K562 (cell line): ENCODE data around the gene KAZN. TPM values are rescaled to one million over a fixed set of nuclear protein-coding genes. Genes with fewer than 3 reads are reported as not detected.

ENCODE experiments used
- ATAC-seq: fragments of 200-7000 bp; cut with Tn5 transposase; 3 replicates; pipeline ENCODE4 v1.9.1; 2020; ENCODE audit warnings: moderate library complexity
- BruUV-seq: library from RNA; stranded (reverse); fragments of 400-500 nt; replicated peaks from 2 replicates; lab custom pipeline; 2021; lab: Mats Ljungman, UMichigan
- CTCF ChIA-PET: fragments of 300-600 bp; formaldehyde crosslinking; extraction: SDS; loops from one replicate; lab custom pipeline; 2021; ENCODE audit warnings: low intra/inter-chr PET ratio; lab: Yijun Ruan, JAX
- POLR2A ChIA-PET: fragments of 300-600, 350-650 bp; sonication (Branson Sonifier 250); formaldehyde crosslinking; extraction: SDS; loops from one replicate; lab custom pipeline; 2021; ENCODE audit warnings: antibody characterized with exemption, inconsistent platforms; lab: Yijun Ruan, JAX
- DNase-seq, 4 experiments: peaks; one replicate each; pipeline versions ENCODE4 v3.0.0 to v3.0.0-alpha.2; 2011 to 2018; ENCODE audit warnings: low spot score in 3 of 4, mixed read lengths in 3 of 4; ENCODE audit errors: extremely low read depth in 1 of 4
- FAIRE-seq: peaks from 2 replicates; lab custom pipeline; 2011; peaks lifted over from hg19 to GRCh38; lab: Jason Lieb, UNC
- H2AFZ ChIP-seq: 2 replicates; pipeline ENCODE4 v1.6.0; 2011; ENCODE audit warnings: low read depth, low read length, control low read depth, inconsistent platforms
- H3K27ac ChIP-seq: fragments of 200-600 bp; 3 replicates; pipeline ENCODE4 v1.8.0; 2011; ENCODE audit warnings: low read depth, mild to moderate bottlenecking, control low read depth, inconsistent platforms, low read length, moderate library complexity, mixed read lengths; ENCODE audit errors: extremely low read depth
- H3K27me3 ChIP-seq, 2 experiments: fragments of 300-600 bp in 1 of 2; 2 replicates in 1 of 2; 3 replicates in 1 of 2; pipeline versions ENCODE4 v1.6.0 to v1.8.0; 2011; ENCODE audit warnings: inconsistent platforms in 2 of 2, low read length in 2 of 2, mild to moderate bottlenecking in 1 of 2, mixed read lengths in 1 of 2, moderate library complexity in 1 of 2; ENCODE audit not compliant: control insufficient read depth in 2 of 2, insufficient read depth in 2 of 2
- H3K36me3 ChIP-seq: fragments of 300-600 bp; 3 replicates; pipeline ENCODE4 v1.8.0; 2011; ENCODE audit warnings: mild to moderate bottlenecking, low read length, inconsistent platforms; ENCODE audit not compliant: control insufficient read depth, insufficient read depth
- H3K4me1 ChIP-seq, 2 experiments: fragments of 200-600 bp in 1 of 2; replicated peaks in 1 of 2; 2 replicates in 1 of 2; 3 replicates in 1 of 2; pipeline versions ENCODE4 v1.5.1 to v1.8.0; 2011; ENCODE audit warnings: inconsistent platforms in 2 of 2, low read length in 2 of 2, mild to moderate bottlenecking in 1 of 2, mixed read lengths in 1 of 2, moderate library complexity in 1 of 2; ENCODE audit not compliant: control insufficient read depth in 2 of 2, insufficient read depth in 2 of 2
- H3K4me2 ChIP-seq: 2 replicates; pipeline ENCODE4 v1.6.1; 2011; ENCODE audit warnings: low read length, control low read depth, inconsistent platforms, mixed read lengths; ENCODE audit not compliant: insufficient read depth
- H3K4me3 ChIP-seq: fragments of 200-600 bp; sonication (generic), shearing (Covaris generic); 2 replicates; pipeline ENCODE4 v1.5.1; 2016; ENCODE audit warnings: control low read depth, inconsistent platforms
- H3K79me2 ChIP-seq: fragments of 200-600 bp; 3 replicates; pipeline ENCODE4 v1.8.0; 2011; ENCODE audit warnings: low read length, inconsistent platforms; ENCODE audit not compliant: control insufficient read depth, insufficient read depth
- H3K9ac ChIP-seq, 2 experiments: 2 replicates each; pipeline versions ENCODE4 v1.6.0 to v1.6.1; 2011; ENCODE audit warnings: low read depth in 2 of 2, low read length in 2 of 2, control low read depth in 1 of 2, inconsistent platforms in 1 of 2, mild to moderate bottlenecking in 1 of 2, mixed read lengths in 1 of 2; ENCODE audit not compliant: insufficient read depth in 1 of 2
- H3K9me1 ChIP-seq: one replicate; pipeline ENCODE4 v1.6.0; 2011; ENCODE audit warnings: inconsistent platforms, mild to moderate bottlenecking, low read length, moderate library complexity; ENCODE audit not compliant: control insufficient read depth, insufficient read depth
- H3K9me3 ChIP-seq: replicated peaks from 2 replicates; pipeline ENCODE4 v1.5.1; 2011; ENCODE audit warnings: low read depth, low read length, inconsistent platforms; ENCODE audit not compliant: control insufficient read depth, insufficient read depth
- H4K20me1 ChIP-seq: replicated peaks from 2 replicates; pipeline ENCODE4 v1.6.1; 2011; ENCODE audit warnings: low read length, inconsistent platforms, mixed read lengths; ENCODE audit not compliant: control insufficient read depth, insufficient read depth
- ZNF263 ChIP-seq: sonication (generic); formaldehyde crosslinking; IDR thresholded peaks from 2 replicates; pipeline ENCODE4 v1.8.0; 2022; ENCODE audit warnings: mild to moderate bottlenecking, missing genetic modification reagents, borderline replicate concordance
- WGBS: fragments of 100-300 bp; shearing (Covaris generic); methylation state at CpG from one replicate; pipeline ENCODE4 v1.1.6; 2016; ENCODE audit warnings: low coverage, mixed read lengths; ENCODE audit not compliant: insufficient coverage; ENCODE audit errors: missing lambda C conversion rate; 5-methylcytosine and 5-hydroxymethylcytosine counted together
- in situ Hi-C: fragments of 300-500 bp; cut with MboI; formaldehyde crosslinking; loops from 4 replicates; pipeline ENCODE4 v1.15.0; 2018; ENCODE audit warnings: inconsistent platforms, mixed read lengths
- intact Hi-C: fragments of 100-400 bp; cut with micrococcal nuclease; formaldehyde crosslinking; loops from 2 replicates; pipeline ENCODE4 v1.14.2; 2022
- polyA plus RNA-seq, 8 experiments: library from polyadenylated mRNA; depleted of rRNA in 4 of 8; stranded (reverse) in 5 of 8; unstranded in 3 of 8; fragments of >200 nt; fragmentation: Nextera tagmentation in 2 of 8; fragmentation: Illumina TruSeq in 1 of 8; extraction: Ambion mirVana in 2 of 8; extraction: Trizol in 1 of 8; gene quantifications; 2 replicates each; pipeline versions ENCODE4 v1.2.1 to v1.2.3, GENCODE V29; 2011 to 2014; ENCODE audit warnings: inconsistent platforms in 1 of 8, missing spikeins in 1 of 8
- total RNA-seq, 7 experiments: library from RNA; depleted of rRNA in 6 of 7; stranded (reverse); fragments of >200 nt in 6 of 7; fragmentation: Illumina TruSeq in 2 of 7; extraction: Trizol in 2 of 7; gene quantifications; 2 replicates each; pipeline versions ENCODE4 v1.2.1 to v1.2.3, GENCODE V29; 2011 to 2021; ENCODE audit warnings: low replicate concordance in 1 of 7
- TF ChIP-seq, protein P1 (sequence below), 2 experiments: IDR thresholded peaks; 2 replicates each; pipeline ENCODE4 v1.6.1; 2012; ENCODE audit warnings: improper control_type of control experiment in 2 of 2, low read depth in 2 of 2, low read length in 2 of 2, borderline replicate concordance in 1 of 2
- TF ChIP-seq, protein P2 (sequence below): fragments of 450-650 bp; IDR thresholded peaks from 2 replicates; pipeline ENCODE4 v1.6.1; 2016; ENCODE audit warnings: mild to moderate bottlenecking, moderate library complexity

KAZN gene
- total and polyA plus RNA-seq, 9 of the 15 experiments (the other 6 are each of a cell fraction or from before 2014, with no cell fraction given), result 2.1 to 21.6 (median 5.4) TPM

DNA sequence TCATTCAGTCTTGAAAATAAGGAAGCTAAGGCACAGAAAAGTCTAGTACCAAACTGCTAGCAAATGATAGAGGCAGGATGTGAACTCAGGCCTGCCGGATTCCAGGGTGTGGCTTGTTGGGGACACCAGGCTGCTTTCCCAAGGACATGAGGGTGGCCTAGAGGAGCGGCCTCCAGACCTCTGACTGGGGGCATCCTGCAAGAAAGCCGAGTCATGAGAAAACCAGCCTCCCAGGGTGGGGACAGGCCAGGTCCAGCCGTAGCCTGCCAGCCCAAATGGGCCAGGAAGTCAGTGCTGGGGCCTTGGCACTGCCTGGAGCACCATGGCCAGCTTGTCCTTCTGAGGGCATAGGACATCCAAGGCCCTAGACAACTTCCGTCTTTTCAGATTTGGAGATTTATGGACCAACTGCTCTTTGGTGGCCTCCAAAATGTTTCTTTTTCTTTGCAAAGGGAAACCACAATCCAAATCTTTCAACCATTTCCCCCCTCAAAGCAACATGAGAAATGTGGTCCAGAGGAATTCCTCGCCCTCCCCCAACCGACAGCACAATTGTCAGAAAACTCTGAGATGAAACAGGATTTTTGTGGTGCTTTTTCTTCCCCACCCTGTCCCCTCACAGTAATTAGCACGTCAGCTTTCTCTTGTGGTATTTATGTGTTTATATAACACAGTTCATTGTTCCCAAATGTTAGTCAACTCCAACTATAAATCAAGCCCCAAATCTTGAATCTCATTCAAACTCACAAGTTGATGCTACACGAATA is 212.3 kb downstream of the KAZN start:
- Histone ChIP-seq H3K9me3 (peaks cover 20% of the 10 kb centered on the region), H4K20me1 (no peaks in the 10 kb centered on the region), H2AFZ (no peak overlapping the region), H3K27me3 (no peaks in the 10 kb centered on the region; a peak in 1 of 5 replicates), H3K79me2 (no peaks in the 10 kb centered on the region), H3K36me3 (no peaks in the 10 kb centered on the region; the same call in 2 of the 3 replicates), H3K9me1 (no peaks in the 10 kb centered on the region), H3K9ac (peak overlapping the region in 1 of 2 experiments; percentile 61; a peak in 2 of 4 replicates), H3K4me1 (peaks cover 0 to 4% of the 10 kb centered on the region in 2 experiments; a peak in 2 of 5 replicates), H3K27ac (no peak overlapping the region), H3K4me3 (no peak overlapping the region), H3K4me2 (no peak overlapping the region)
- ChIA-PET CTCF (no interaction called here), POLR2A (no interaction called here)
- in situ Hi-C loops, result no loop called here
- DNase-seq, result no peak
- BruUV-seq, result no TSS peak
- FAIRE-seq, result no peak
- 33% methylated on average over 9 of the region's 9 CpGs for WGBS
- intact Hi-C loops, result no loop called here
- ATAC-seq, result no peak; the same call in 2 of the 3 replicates
- TF ChIP-seq, protein P1, sequence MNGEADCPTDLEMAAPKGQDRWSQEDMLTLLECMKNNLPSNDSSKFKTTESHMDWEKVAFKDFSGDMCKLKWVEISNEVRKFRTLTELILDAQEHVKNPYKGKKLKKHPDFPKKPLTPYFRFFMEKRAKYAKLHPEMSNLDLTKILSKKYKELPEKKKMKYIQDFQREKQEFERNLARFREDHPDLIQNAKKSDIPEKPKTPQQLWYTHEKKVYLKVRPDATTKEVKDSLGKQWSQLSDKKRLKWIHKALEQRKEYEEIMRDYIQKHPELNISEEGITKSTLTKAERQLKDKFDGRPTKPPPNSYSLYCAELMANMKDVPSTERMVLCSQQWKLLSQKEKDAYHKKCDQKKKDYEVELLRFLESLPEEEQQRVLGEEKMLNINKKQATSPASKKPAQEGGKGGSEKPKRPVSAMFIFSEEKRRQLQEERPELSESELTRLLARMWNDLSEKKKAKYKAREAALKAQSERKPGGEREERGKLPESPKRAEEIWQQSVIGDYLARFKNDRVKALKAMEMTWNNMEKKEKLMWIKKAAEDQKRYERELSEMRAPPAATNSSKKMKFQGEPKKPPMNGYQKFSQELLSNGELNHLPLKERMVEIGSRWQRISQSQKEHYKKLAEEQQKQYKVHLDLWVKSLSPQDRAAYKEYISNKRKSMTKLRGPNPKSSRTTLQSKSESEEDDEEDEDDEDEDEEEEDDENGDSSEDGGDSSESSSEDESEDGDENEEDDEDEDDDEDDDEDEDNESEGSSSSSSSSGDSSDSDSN (IDR thresholded peaks at IDR 0.05; ENCODE audit: borderline replicate concordance in 1 of 2, low read depth in 2 of 2, low read length in 2 of 2), result no peak
- TF ChIP-seq ZNF263 (CRISPR knock-in tag), result no peak
- TF ChIP-seq, protein P2, sequence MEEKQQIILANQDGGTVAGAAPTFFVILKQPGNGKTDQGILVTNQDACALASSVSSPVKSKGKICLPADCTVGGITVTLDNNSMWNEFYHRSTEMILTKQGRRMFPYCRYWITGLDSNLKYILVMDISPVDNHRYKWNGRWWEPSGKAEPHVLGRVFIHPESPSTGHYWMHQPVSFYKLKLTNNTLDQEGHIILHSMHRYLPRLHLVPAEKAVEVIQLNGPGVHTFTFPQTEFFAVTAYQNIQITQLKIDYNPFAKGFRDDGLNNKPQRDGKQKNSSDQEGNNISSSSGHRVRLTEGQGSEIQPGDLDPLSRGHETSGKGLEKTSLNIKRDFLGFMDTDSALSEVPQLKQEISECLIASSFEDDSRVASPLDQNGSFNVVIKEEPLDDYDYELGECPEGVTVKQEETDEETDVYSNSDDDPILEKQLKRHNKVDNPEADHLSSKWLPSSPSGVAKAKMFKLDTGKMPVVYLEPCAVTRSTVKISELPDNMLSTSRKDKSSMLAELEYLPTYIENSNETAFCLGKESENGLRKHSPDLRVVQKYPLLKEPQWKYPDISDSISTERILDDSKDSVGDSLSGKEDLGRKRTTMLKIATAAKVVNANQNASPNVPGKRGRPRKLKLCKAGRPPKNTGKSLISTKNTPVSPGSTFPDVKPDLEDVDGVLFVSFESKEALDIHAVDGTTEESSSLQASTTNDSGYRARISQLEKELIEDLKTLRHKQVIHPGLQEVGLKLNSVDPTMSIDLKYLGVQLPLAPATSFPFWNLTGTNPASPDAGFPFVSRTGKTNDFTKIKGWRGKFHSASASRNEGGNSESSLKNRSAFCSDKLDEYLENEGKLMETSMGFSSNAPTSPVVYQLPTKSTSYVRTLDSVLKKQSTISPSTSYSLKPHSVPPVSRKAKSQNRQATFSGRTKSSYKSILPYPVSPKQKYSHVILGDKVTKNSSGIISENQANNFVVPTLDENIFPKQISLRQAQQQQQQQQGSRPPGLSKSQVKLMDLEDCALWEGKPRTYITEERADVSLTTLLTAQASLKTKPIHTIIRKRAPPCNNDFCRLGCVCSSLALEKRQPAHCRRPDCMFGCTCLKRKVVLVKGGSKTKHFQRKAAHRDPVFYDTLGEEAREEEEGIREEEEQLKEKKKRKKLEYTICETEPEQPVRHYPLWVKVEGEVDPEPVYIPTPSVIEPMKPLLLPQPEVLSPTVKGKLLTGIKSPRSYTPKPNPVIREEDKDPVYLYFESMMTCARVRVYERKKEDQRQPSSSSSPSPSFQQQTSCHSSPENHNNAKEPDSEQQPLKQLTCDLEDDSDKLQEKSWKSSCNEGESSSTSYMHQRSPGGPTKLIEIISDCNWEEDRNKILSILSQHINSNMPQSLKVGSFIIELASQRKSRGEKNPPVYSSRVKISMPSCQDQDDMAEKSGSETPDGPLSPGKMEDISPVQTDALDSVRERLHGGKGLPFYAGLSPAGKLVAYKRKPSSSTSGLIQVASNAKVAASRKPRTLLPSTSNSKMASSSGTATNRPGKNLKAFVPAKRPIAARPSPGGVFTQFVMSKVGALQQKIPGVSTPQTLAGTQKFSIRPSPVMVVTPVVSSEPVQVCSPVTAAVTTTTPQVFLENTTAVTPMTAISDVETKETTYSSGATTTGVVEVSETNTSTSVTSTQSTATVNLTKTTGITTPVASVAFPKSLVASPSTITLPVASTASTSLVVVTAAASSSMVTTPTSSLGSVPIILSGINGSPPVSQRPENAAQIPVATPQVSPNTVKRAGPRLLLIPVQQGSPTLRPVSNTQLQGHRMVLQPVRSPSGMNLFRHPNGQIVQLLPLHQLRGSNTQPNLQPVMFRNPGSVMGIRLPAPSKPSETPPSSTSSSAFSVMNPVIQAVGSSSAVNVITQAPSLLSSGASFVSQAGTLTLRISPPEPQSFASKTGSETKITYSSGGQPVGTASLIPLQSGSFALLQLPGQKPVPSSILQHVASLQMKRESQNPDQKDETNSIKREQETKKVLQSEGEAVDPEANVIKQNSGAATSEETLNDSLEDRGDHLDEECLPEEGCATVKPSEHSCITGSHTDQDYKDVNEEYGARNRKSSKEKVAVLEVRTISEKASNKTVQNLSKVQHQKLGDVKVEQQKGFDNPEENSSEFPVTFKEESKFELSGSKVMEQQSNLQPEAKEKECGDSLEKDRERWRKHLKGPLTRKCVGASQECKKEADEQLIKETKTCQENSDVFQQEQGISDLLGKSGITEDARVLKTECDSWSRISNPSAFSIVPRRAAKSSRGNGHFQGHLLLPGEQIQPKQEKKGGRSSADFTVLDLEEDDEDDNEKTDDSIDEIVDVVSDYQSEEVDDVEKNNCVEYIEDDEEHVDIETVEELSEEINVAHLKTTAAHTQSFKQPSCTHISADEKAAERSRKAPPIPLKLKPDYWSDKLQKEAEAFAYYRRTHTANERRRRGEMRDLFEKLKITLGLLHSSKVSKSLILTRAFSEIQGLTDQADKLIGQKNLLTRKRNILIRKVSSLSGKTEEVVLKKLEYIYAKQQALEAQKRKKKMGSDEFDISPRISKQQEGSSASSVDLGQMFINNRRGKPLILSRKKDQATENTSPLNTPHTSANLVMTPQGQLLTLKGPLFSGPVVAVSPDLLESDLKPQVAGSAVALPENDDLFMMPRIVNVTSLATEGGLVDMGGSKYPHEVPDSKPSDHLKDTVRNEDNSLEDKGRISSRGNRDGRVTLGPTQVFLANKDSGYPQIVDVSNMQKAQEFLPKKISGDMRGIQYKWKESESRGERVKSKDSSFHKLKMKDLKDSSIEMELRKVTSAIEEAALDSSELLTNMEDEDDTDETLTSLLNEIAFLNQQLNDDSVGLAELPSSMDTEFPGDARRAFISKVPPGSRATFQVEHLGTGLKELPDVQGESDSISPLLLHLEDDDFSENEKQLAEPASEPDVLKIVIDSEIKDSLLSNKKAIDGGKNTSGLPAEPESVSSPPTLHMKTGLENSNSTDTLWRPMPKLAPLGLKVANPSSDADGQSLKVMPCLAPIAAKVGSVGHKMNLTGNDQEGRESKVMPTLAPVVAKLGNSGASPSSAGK, result no peak
